HG02973 (cell line): ENCODE data around the gene DAPK3.
"Not testable (repeated sequence)": the region's sequence is repeated elsewhere in the genome, so short reads cannot be mapped to it uniquely, and the experiment has no call there.

Experiments
- ATAC-seq: cut with Tn5 transposase; IDR thresholded peaks from one replicate; pipeline ENCODE4 v1.9.1; 2021; ENCODE audit warnings: moderate library complexity; ENCODE audit not compliant: unreplicated experiment

The DAPK3 gene

GRCh38 chr19:3980353-3981251 lies 9.7 kb upstream of the DAPK3 start:
- ATAC-seq: no peak

DNA sequence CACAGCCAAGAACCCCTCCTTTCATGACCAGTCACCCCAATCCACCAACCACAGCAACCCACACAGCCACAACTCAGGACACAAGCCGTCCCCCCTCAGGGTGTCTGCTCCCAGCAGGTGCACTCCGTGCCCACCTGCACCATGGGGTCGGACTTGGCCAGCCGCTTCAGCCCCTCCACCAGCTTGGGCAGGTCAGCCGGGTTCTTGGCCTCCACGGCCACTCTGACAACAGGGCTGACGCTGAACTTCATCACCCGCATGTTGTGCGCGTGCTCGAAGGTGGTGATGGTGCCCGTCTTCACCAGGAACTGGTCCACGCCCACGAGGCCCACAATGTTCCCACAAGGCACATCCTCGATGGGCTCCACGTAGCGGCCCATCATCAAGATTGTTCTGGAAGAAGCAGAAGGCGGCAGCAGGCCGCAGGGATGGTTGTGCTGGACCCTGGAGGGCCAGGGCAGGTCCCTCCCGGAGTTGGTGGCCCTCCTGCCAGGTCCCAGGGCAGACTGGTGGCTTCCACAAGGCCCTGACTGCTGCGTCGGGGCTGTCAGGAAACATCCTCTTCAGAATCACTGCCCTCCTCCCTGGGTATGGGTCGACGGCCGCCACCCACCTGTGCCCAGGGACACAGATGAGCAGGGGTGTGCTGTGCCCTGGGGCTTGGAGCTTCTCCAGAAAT lies 8.9 kb upstream of the DAPK3 start:
- no peak for ATAC-seq

- ATAC-seq: no peak
These were observed 8.4 kb upstream of the DAPK3 start for GRCh38 chr19:3979289-3979673.

- no peak for ATAC-seq
These were observed 7.2 kb upstream of the DAPK3 start for GRCh38 chr19:3978145-3978544.

GRCh38 chr19:3977242-3978143 lies 6.6 kb upstream of the DAPK3 start:
- no peak for ATAC-seq

- ATAC-seq: no peak
These were observed 5.8 kb upstream of the DAPK3 start for GRCh38 chr19:3976495-3977241.

DNA sequence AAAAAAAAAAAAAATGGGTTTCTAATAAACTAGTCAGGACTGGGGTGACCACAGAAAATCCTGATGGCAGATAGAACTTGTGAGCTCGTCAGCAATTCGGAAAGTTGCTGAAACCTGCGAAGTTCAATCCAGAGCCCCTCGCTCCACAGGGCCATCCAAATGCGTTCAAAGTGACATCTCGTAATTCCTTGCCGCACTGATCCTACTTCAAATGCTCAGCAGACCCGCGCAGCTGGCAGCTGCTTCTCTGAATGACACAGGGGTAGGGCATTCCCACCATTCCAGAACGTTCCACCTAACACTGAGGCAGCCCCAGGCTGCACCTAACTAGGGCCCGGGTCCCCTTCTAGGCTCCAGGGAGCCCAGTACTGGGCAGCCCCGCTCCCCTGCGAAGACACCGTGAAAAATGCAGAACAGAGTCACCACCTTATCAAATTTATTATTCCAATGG lies 4.8 kb upstream of the DAPK3 start:
- ATAC-seq: no peak

DNA sequence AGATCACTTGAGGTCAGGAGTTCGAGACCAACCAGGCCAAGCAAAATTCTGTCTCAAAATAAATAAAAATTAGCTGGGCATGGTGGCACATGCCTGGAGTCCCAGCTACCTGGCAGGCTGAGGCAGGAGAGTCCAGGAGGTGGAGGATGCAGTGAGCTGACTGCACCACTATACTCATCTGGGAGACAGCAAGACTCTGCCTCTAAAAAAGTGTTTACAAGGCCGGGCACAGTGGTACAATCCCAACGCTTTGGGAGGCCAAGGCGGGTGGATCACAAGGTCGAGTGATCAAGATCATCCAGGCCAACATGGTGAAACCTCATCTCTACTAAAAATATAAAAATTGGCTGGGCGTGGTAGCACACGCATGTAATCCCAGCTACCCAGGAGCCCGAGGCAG lies 4.2 kb upstream of the DAPK3 start:
- no peak for ATAC-seq

GRCh38 chr19:3970313-3970807 lies 539 bp downstream of the DAPK3 start:
- ATAC-seq: no peak

DNA sequence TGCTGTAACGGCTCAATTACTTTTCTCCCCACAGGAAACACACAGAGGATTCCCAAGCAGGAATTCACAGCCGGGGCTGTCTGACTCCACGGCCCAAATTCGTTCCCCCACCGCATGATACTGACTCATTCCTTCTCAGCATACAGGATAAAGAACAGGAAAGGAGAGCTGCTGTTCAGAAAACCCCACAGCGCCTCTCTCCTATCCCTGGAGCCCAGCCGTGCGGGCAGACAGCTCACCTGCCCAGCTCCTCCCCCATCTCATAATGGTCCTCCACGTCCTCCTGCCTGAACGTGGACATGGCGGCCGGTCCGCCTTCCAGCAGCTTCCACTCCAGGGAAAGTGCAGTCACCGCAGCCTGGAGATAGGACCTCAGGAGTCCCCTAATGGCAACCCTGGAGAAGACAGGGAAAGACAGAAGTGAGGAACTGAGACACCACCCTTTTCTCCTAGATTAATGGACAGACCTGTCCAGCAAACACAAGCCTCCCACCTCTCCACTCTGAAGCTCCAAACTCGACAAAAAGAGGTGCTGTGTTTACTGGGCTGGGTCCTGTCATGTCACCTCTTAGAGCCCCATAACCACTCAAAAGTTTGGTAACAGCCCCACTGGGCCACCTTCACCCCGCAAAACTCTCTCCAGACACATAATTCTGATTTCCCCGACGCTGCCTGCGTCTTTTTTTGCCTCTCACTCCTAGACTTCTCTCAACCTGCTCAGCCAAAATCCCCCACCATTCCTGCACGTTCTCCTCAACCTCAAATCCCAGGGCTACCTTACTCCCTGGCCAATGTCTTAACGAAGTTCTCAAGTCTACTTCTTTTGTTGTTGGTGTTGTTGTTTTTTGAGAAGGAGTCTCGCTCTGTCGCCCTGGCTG lies 1.2 kb downstream of the DAPK3 start:
- no peak for ATAC-seq

DNA sequence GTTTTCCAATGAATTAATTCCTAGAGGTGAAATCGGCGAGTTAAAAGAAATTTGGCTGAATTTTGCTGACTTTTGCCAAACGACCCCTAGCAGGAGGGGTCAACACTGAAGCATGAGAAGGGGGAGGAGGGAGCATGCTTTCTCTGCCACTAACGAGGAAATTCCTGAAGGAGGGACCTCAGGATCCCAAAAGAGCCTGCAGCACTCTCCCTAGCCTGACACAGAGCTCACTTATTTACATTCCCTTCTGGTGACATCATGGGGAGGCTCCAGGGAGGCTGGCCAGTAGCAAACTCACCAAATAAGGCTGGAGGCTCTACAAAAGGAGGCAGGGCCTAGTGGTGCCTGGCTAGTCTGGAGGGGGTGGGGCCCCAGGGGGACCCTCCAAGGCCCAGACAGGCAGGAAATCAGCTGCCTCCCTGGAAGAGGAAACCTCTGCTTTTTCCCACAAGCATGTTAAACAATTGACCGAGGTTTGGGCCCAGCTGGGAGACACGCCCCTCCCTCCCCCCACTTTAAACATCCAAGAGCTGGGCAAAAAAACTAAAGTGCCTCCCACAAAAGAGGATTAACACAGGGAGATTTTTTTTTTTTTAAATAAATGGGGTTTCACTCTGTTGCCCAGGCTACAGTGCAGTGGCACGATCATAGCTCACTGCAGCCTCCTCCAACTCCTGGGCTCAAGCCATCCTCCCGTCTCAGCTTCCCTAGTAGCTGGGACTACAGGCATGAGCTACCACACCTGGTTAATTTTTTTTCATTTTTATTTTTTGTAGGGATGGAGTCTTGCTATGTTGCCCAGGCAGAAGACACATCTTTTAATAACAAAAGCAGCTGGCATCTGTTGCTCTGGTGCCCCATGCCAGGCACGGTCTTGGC lies 2.1 kb downstream of the DAPK3 start:
- no peak for ATAC-seq

GRCh38 chr19:3967983-3968382 lies 2.9 kb downstream of the DAPK3 start:
- ATAC-seq: not testable (repeated sequence)

DNA sequence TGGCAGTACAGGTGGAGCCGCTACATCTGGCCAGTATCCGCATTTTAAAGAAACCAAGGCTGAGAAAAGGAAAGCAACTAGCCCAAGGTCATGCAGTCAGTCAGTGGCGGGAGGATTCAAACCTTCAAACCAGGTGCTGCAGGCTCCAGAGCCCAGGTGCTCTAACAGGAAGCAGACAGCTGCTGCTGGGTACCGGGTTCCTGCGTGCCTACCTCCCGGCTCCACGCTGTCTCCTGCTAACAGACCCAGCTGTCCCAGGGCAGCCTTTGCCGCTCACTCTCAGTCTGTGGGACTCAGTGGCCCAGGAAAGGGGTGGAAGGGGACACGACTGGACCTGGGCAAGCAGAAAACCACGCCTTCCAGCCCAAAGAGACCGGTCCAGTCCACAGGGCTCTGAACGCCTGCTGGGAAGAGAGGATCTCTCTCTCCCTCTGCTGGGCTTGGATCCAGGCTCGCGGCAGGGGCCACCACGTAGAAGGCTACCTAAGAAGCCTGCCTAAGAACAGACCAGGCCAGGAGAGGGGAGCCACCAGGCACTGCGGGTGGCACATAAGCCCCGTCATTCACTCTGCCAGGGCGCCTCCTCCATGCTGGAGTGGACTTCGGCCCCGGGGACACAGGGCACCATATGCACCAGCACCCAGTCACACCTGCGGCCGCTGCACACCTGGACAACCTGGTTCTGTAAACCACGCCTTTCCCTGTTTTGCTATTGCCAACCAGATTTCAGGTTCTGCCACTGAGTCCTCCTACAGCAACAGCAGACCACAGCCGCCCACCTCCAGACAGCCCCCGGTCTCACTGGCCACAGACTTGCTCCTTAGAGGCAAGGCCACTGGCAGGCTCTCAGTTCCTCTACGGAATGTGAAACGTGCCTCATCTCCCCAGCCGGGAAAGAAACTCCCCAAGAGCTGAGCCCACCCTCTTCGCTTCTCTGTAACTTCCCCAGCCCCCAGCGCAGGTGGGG lies 4.6 kb downstream of the DAPK3 start:
- ATAC-seq: no peak

GRCh38 chr19:3964256-3965194 lies 6.4 kb downstream of the DAPK3 start:
- ATAC-seq: no peak

GRCh38 chr19:3963458-3964255 lies 7.2 kb downstream of the DAPK3 start:
- ATAC-seq: no peak
